ENCODE results near the gene MRPL3.

- TF ChIP-seq, protein P1, sequence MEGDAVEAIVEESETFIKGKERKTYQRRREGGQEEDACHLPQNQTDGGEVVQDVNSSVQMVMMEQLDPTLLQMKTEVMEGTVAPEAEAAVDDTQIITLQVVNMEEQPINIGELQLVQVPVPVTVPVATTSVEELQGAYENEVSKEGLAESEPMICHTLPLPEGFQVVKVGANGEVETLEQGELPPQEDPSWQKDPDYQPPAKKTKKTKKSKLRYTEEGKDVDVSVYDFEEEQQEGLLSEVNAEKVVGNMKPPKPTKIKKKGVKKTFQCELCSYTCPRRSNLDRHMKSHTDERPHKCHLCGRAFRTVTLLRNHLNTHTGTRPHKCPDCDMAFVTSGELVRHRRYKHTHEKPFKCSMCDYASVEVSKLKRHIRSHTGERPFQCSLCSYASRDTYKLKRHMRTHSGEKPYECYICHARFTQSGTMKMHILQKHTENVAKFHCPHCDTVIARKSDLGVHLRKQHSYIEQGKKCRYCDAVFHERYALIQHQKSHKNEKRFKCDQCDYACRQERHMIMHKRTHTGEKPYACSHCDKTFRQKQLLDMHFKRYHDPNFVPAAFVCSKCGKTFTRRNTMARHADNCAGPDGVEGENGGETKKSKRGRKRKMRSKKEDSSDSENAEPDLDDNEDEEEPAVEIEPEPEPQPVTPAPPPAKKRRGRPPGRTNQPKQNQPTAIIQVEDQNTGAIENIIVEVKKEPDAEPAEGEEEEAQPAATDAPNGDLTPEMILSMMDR (conservative IDR thresholded peaks at IDR 0.05; ENCODE audit: low read depth, low read length): no peak
- TF ChIP-seq EZH2 (IDR thresholded peaks at IDR 0.05; ENCODE audit: borderline replicate concordance, low read depth, low read length, poor library complexity, severe bottlenecking): no peak
These were observed 40.9 kb upstream of the MRPL3 start for GRCh38 chr3:131543714-131544113.
